ACHN (cell line): ENCODE measurements around the gene C2CD4C.
"Not testable (repeated sequence)": the region's sequence is repeated elsewhere in the genome, so short reads cannot be mapped to it uniquely, and the experiment has no call there.

Experiments
- DNase-seq: peaks from one replicate; pipeline ENCODE4 v3.0.0-alpha.2; 2015
- in situ Hi-C: cut with HindIII; loops from 2 replicates; pipeline ENCODE4 v1.10.0; 2017; ENCODE audit warnings: low sequenced_read_pairs, low pct_ligation_motif_present, low pct_unique_long_range_greater_than_20kb

The C2CD4C gene, protein sequence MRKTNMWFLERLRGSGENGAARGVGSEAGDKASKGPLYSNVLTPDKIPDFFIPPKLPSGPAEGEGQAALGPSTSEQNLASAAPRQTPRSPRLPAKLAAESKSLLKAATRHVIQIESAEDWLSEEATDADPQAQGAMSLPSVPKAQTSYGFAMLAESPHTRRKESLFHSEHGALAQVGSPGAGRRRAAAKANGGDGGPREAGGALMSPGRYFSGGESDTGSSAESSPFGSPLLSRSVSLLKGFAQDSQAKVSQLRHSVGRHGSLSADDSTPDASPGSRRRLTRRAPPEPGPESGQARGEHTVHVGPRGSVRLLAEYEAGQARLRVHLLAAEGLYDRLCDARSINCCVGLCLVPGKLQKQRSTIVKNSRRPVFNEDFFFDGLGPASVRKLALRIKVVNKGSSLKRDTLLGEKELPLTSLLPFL

GRCh38 chr19:408902-409515, at the start of gene C2CD4C:
TSS of gene C2CD4C (minus strand) at chr19:409147. CDS start at chr19:408361, 786 bp downstream.
- in situ Hi-C loops: no loop called here
- no peak for DNase-seq

- DNase-seq: no peak
- in situ Hi-C loops: no loop called here
Measured at GRCh38 chr19:458091-459042, 49.4 kb upstream of the C2CD4C start.

GRCh38 chr19:457636-458035, 48.7 kb upstream of the C2CD4C start:
- no peak for DNase-seq
- in situ Hi-C loops: no loop called here

DNA sequence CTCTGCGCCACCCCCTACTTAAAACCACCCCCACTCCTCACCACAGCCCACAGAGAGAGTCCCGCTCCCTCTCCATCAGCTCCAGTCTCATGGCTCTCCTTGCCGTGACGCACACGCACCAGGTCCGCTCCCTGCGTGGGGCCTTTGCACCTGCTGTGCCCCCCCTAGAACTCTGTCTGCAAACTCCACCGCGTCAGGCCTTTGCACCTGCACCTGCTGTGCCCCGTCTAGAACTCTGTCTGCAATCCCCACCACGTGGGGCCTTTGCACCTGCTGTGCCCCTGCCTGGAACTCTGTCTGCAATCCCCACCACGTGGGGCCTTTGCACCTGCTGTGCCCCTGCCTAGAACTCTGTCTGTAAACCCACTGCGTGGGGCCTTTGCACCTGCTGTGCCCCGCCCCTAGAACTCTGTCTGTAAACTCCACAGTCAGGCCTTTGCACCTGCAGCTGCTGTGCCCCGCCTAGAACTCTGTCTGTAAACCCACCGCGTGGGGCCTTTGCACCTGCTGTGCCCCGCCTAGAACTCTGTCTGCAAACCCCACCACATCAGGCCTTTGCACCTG, 47.7 kb upstream of the C2CD4C start:
- no peak for DNase-seq
- in situ Hi-C loops: no loop called here

DNA sequence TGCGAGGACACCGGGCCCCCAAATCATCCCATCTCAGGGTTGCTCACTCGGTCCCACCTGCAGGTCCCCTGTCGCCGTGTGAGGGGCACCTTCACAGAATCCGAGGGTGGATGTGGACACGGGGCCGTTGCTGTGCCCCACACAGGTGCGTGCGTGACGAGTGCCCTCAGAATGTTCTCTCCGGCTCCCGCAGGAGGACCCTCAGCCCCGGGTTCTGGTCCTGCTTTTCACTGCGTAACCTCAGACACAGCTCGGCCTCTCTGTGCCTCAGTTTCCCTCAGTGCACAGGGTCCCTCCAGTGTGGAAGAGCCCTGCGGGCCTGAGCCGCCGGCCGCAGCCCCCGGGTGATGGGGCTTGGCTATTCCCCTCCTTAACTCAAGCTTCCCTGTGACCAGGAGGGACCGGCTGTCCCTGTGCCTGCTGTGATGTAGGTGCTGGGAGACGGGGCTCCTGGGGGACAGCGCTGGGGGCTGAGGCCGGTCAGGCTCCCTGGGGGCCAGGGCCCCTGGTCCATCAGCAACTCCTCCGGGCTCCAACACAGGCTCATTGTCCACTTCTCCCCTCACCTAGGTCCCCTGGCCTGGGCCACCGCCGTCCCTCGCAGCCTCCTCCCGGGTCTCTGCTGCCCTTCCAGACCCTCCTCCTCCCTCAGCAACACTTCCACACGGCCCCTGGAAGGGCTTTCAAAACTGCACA, 47.1 kb upstream of the C2CD4C start:
- DNase-seq: no peak
- in situ Hi-C loops: no loop called here

- in situ Hi-C loops: no loop called here
- no peak for DNase-seq
Measured at GRCh38 chr19:455031-455705, 46.2 kb upstream of the C2CD4C start.

GRCh38 chr19:453606-454005, 44.7 kb upstream of the C2CD4C start:
- in situ Hi-C loops: no loop called here

GRCh38 chr19:452829-453228, 43.9 kb upstream of the C2CD4C start:
- in situ Hi-C loops: no loop called here
- DNase-seq: no peak

More at GRCh38 chr19:453606-454005, 44.7 kb upstream of the C2CD4C start:
- DNase-seq: no peak

DNA sequence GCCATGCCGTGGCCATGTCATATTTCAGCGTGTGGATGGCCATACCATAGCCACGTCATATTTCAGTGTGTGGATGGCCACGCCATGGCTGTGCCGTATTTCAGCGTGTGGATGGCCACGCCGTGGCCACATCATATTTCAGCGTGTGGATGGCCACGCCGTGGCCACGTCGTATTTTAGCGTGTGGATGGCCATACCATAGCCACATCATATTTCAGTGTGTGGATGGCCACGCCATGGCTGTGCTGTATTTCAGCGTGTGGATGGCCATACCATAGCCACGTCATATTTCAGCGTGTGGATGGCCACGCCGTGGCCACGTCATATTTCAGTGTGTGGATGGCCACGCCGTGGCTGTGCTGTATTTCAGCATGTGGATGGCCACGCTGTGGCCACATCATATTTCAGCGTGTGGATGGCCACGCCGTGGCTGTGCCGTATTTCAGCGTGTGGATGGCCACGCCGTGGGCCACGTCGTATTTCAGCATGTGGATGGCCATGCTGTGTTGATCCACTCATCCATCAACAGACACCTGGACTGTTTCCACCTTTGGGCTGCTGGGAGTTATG, 42.0 kb upstream of the C2CD4C start:
- DNase-seq, in situ Hi-C loops: not testable (repeated sequence)

DNA sequence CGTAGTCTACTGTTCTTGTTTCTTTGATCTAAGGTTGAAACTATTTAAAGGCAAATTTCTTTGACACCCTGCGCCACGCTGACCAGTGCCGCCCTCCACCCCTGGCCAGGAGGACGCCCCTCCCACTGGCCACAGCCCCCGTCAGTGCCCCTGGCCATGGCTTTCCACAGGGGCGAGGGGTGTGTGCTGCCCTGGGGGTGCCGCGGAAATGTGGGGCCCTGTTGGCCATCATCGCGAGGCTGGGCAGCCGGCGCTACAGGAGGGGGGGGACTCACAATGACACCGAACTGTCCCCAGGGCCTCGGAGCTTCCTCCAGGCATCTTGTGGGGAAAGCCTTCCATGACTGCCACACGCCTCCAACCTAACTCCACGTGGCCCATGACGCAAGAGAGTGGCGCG, 41.0 kb upstream of the C2CD4C start:
- no peak for DNase-seq
- in situ Hi-C loops: no loop called here

DNA sequence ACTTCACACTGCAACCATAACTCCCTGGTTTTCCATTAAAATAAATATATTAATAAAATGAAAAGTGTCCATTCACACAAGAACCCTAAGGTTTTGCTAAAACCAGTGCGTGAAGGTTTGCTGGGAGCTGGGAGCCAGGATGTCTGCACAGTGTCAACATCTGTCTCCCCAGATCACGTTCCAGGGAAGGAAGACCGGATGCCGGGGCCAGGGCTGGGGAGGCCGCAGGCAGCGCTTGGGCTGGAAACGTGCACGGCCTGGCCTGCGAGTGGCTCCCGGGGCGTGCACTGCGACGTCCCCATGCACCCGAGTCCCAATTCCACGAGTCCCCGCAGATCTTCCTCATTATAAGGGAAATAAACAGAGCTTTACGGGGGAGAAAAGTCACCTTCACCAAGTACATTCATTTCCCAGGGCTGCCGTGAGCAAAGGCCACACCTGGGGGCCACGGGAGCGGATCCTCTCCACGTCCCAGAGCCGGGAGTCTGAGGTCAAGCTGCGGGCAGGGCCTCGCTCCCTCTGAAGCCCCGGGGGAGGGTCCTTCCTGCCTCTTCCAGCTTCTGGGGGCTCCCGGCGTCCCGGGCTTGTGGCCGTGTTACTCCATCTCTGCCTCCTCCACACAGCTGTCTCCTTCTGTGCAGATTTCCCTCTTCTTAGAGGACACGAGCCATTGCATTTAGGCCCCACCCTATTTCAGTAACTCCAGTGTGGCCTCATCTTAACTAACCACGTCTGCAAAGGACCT, 39.0 kb upstream of the C2CD4C start:
- DNase-seq: no peak

DNA sequence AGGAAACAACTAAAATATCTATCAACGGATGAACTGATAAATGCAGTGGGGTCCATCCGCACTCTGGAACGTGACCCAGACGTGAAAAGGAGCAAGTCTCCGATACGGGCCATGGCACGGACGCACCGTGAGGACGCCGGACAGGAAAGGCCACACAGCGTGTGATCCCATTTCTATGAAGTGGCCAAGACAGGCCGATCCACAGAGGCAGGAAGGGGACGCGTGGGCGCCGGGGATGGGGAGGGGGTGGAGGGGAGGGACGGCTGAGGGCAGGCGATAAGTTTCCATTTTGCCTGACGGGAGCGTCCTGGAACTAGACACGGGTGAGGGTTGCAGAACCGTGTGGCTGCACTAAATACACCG, 38.1 kb upstream of the C2CD4C start:
- no peak for DNase-seq
- in situ Hi-C loops: no loop called here

More for the DNA sequence above, 39.0 kb upstream of the C2CD4C start:
- in situ Hi-C loops: no loop called here

DNA sequence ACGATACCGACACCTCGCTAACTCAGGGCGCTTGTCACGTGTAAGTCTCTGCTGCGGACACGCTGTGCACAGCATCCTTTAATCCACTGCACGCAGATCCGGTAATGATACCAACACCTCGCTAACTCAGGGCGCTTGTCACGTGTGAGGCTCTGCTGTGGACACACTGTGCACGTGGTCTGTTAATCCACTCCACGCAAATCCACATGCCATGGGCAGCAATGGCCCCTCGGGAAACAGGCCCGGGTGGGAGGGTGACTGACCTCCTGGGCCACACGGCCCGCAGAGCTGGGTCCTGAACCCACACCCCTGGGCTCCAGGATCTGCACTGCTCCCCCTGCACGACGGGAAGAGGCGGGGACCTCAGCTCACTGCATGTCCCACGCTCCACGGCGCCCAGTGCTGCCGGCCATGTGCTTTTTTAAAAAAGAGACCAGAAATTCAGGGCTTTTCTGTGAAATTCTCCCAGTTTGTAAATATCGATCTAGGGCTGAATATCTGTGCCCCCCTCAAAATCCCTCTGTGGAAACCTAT, 35.8 kb upstream of the C2CD4C start:
- in situ Hi-C loops: no loop called here
- DNase-seq: no peak

GRCh38 chr19:443005-443404, 34.1 kb upstream of the C2CD4C start:
- DNase-seq: no peak
- in situ Hi-C loops: no loop called here

GRCh38 chr19:442085-442484, 33.1 kb upstream of the C2CD4C start:
- in situ Hi-C loops: no loop called here
- DNase-seq: no peak

- in situ Hi-C loops: no loop called here
- DNase-seq: no peak
Measured at GRCh38 chr19:441213-441836, 32.4 kb upstream of the C2CD4C start.
